Measurements from ENCODE around the gene HIP1R. TPM values are rescaled to one million over a fixed set of nuclear protein-coding genes. Genes with fewer than 3 reads are reported as not detected.

HIP1R gene
- total and polyA plus RNA-seq, 10 of the 15 experiments (the other 5 are each of a cell fraction or from before 2014, with no cell fraction given) = 0.18 to 27.7 (median 11.7) TPM

DNA sequence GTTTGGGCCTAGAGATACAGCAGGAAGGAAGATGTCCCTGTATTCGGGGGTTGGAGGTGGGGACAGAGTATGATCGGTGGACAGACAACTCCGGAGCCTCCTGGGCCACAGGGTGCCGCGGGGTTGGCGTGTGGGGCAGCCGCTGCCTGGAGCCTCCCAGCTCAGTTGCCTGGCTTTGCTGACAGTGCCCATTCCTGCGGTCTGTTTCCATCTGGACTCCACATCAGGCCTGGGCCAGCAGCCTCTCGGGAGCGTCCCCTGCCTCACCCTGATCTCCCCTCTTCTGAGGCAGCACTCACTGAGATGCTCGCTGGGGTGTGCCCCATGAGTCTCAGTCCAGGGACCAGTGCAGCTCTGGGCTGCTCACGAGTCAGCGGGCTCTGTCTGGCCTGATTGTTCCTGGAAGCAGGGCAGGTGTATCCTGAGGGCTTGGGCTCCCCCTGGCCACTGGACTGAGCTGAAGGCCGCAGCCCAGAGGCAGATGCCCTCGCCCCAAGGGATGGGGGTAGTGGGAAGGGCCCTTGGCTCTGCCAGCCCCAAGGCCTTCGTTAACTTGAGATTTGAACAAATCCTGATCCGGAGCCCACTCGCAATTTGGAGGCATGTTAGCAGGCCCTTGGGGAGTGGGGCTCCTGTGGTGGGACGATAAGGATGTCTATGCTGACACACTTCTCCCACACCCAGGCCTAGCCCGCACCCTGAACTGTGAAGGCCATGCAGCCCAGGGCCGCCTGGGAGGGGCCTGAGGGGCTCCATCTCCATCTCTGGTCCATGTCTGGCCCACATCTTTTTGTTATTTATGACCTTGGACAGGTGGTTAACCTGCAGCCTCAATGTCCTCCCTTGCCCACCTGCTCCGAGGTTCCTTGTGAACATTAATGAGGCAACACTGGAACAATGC lies 7.5 kb downstream of the HIP1R start:
- H3K4me1 ChIP-seq (ENCODE audit: control insufficient read depth, insufficient read depth, low read length) = no peaks in the 10 kb centered on the region; the same call in 1 of the 2 replicates
- no peak for TF ChIP-seq BCL11A (IDR thresholded peaks at IDR 0.05; ENCODE audit: low read depth, low read length)
- TF ChIP-seq, protein P1, sequence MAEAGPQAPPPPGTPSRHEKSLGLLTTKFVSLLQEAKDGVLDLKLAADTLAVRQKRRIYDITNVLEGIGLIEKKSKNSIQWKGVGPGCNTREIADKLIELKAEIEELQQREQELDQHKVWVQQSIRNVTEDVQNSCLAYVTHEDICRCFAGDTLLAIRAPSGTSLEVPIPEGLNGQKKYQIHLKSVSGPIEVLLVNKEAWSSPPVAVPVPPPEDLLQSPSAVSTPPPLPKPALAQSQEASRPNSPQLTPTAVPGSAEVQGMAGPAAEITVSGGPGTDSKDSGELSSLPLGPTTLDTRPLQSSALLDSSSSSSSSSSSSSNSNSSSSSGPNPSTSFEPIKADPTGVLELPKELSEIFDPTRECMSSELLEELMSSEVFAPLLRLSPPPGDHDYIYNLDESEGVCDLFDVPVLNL (IDR thresholded peaks at IDR 0.05; ENCODE audit: low read depth, low read length) = no peak
- TF ChIP-seq RBBP5 (conservative IDR thresholded peaks at IDR 0.05) = no peak
- TF ChIP-seq YY1 (IDR thresholded peaks at IDR 0.05; ENCODE audit: low read depth, low read length) = no peak
- no peak for TF ChIP-seq KDM1A (IDR thresholded peaks at IDR 0.05; ENCODE audit: borderline replicate concordance)
- no peak for TF ChIP-seq TAF1 (IDR thresholded peaks at IDR 0.05; ENCODE audit: borderline replicate concordance, low read depth, low read length)
- TF ChIP-seq, protein P2, sequence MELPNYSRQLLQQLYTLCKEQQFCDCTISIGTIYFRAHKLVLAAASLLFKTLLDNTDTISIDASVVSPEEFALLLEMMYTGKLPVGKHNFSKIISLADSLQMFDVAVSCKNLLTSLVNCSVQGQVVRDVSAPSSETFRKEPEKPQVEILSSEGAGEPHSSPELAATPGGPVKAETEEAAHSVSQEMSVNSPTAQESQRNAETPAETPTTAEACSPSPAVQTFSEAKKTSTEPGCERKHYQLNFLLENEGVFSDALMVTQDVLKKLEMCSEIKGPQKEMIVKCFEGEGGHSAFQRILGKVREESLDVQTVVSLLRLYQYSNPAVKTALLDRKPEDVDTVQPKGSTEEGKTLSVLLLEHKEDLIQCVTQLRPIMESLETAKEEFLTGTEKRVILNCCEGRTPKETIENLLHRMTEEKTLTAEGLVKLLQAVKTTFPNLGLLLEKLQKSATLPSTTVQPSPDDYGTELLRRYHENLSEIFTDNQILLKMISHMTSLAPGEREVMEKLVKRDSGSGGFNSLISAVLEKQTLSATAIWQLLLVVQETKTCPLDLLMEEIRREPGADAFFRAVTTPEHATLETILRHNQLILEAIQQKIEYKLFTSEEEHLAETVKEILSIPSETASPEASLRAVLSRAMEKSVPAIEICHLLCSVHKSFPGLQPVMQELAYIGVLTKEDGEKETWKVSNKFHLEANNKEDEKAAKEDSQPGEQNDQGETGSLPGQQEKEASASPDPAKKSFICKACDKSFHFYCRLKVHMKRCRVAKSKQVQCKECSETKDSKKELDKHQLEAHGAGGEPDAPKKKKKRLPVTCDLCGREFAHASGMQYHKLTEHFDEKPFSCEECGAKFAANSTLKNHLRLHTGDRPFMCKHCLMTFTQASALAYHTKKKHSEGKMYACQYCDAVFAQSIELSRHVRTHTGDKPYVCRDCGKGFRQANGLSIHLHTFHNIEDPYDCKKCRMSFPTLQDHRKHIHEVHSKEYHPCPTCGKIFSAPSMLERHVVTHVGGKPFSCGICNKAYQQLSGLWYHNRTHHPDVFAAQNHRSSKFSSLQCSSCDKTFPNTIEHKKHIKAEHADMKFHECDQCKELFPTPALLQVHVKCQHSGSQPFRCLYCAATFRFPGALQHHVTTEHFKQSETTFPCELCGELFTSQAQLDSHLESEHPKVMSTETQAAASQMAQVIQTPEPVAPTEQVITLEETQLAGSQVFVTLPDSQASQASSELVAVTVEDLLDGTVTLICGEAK (IDR thresholded peaks at IDR 0.05; ENCODE audit: borderline replicate concordance) = no peak
- TF ChIP-seq BACH1 (IDR thresholded peaks at IDR 0.05; ENCODE audit: borderline replicate concordance) = no peak
- TF ChIP-seq ZZZ3 (IDR thresholded peaks at IDR 0.05; ENCODE audit: control insufficient read depth, insufficient read length, low read depth) = no peak
- no peak for TF ChIP-seq POU2F2 (IDR thresholded peaks at IDR 0.05; ENCODE audit: borderline replicate concordance, low read depth, low read length)
- TF ChIP-seq EED (IDR thresholded peaks at IDR 0.05; ENCODE audit: low read depth) = no peak
- no peak for TF ChIP-seq GATAD2B (conservative IDR thresholded peaks at IDR 0.05; ENCODE audit: low read depth)
- H3K27me3 ChIP-seq (replicated peaks in 1 of 2; ENCODE audit: control insufficient read depth in 2 of 2, insufficient read depth in 2 of 2, low read length in 1 of 2) = no peaks in the 10 kb centered on the region
- H3K79me2 ChIP-seq (ENCODE audit: control insufficient read depth, insufficient read depth, low read length) = no peaks in the 10 kb centered on the region
- in situ Hi-C loops (cut with MboI) = no loop called here
- RAD21 ChIA-PET (ENCODE audit: unreplicated experiment) = no interaction called here
- FAIRE-seq = no peak
- no peaks in the 10 kb centered on the region; a peak in 1 of 4 replicates for H3K36me3 ChIP-seq (ENCODE audit: control insufficient read depth in 2 of 2, insufficient read depth in 2 of 2, low read length in 1 of 2)
- intact Hi-C loops (cut with micrococcal nuclease; ENCODE audit: unreplicated experiment) = no loop called here
- CTCF ChIA-PET = interaction anchor here (1.2 to 1.3 kb wide), 2 partner anchors 18 to 49 kb away, joined by 4 to 5 read pairs; no protein-coding TSS in a partner anchor
- SMC1A ChIA-PET (ENCODE audit: uncharacterized antibody, unreplicated experiment) = interaction anchor here (1.8 kb wide), 1 partner anchor 49 kb away, joined by 3 read pairs; no protein-coding TSS in a partner anchor
- DNase-seq (ENCODE audit: low read depth, low spot score) = no peak
- no peak overlapping the region for H3K9ac ChIP-seq (ENCODE audit: control insufficient read depth, insufficient read depth, low read length)
- no peak overlapping the region for H2AFZ ChIP-seq (ENCODE audit: control insufficient read depth, low read depth, low read length)
- no peak overlapping the region for H3K27ac ChIP-seq (ENCODE audit: control insufficient read depth, insufficient read depth)
- H3K4me2 ChIP-seq (ENCODE audit: control insufficient read depth, insufficient read depth) = no peak overlapping the region
- no peak for ATAC-seq
- no peaks in the 10 kb centered on the region for H3K9me3 ChIP-seq (replicated peaks; ENCODE audit: control insufficient read depth, insufficient read depth, low read length)
- H3K4me3 ChIP-seq = no peak overlapping the region
- no peaks in the 10 kb centered on the region; the same call in 1 of the 2 replicates for H4K20me1 ChIP-seq (ENCODE audit: control insufficient read depth, insufficient read depth)
- WGBS (ENCODE audit: insufficient coverage, insufficient replicate concordance, low lambda C conversion rate, missing lambda C conversion rate) = 65% methylated on average over 22 of the region's 22 CpGs
- no TSS peak for BruUV-seq (replicated peaks)
- POLR2A ChIA-PET = no interaction called here

All from GM12878 (cell line).